Transverse colon (tissue), 4 donors: Measurements from ENCODE around the gene DCAF8. TPM values are rescaled to one million over a fixed set of nuclear protein-coding genes. Genes with fewer than 3 reads are reported as not detected.

Experiments used
- DNase-seq: peaks from one replicate; pipeline ENCODE4 v3.0.0-alpha.2; 2019
- H3K27ac ChIP-seq, 4 donors: fragments of 200-600 bp; sonication (generic); 2 replicates each; pipeline ENCODE4 v1.5.1; 2016 to 2018; ENCODE audit warnings: inconsistent platforms in 4 of 4
- H3K27me3 ChIP-seq: fragments of 200-600 bp; sonication (generic); 2 replicates; pipeline ENCODE4 v1.5.1; 2017; ENCODE audit warnings: inconsistent platforms
- H3K36me3 ChIP-seq, 4 donors: fragments of 200-600 bp; sonication (generic); 2 replicates each; pipeline ENCODE4 v1.5.1; 2017 to 2019; ENCODE audit warnings: inconsistent platforms in 4 of 4
- H3K4me1 ChIP-seq, 4 donors: fragments of 200-600 bp; sonication (generic); 2 replicates each; pipeline ENCODE4 v1.5.1; 2017 to 2020; ENCODE audit warnings: inconsistent platforms in 4 of 4
- H3K4me3 ChIP-seq, 4 donors: fragments of 200-600 bp; sonication (generic); 1 replicate in 1 of 4; 2 replicates in 3 of 4; pipeline versions ENCODE4 v1.5.1 to v1.6.1; 2017 to 2019; ENCODE audit warnings: inconsistent platforms in 4 of 4
- H3K9me3 ChIP-seq, 2 donors: fragments of 200-600 bp; sonication (generic); 2 replicates each; pipeline ENCODE4 v1.5.1; 2017 to 2019; ENCODE audit warnings: inconsistent platforms in 2 of 2
- EP300 ChIP-seq: sonication (generic); formaldehyde crosslinking; IDR thresholded peaks from one replicate; pipeline ENCODE4 v1.6.1; 2017; ENCODE audit warnings: antibody characterized with exemption, low read depth
- POLR2A ChIP-seq: fragments of 450-650 bp; IDR thresholded peaks from one replicate; pipeline ENCODE4 v1.6.1; 2016; ENCODE audit warnings: antibody characterized with exemption, mild to moderate bottlenecking, moderate library complexity
- POLR2AphosphoS5 ChIP-seq, 3 donors: sonication (generic); formaldehyde crosslinking; IDR thresholded peaks; one replicate each; pipeline ENCODE4 v1.6.1; 2016; ENCODE audit warnings: antibody characterized with exemption in 3 of 3
- WGBS, 2 donors: methylation state at CpG; one replicate each; pipeline ENCODE4 v1.1.5; 2018; ENCODE audit warnings: low coverage in 1 of 2; 5-methylcytosine and 5-hydroxymethylcytosine counted together
- in situ Hi-C, 4 donors: fragments of 200-750 bp; cut with MboI; loops; one replicate each; pipeline versions ENCODE4 v1.15.0 to v1.15.1; 2017; ENCODE audit warnings: low sequenced_read_pairs in 3 of 4, low pct_ligation_motif_present in 1 of 4, low pct_unique_long_range_greater_than_20kb in 1 of 4
- intact Hi-C: fragments of 100-400 bp; cut with DNase I; formaldehyde crosslinking; loops from one replicate; pipeline ENCODE4 v1.15.1; 2023; ENCODE audit warnings: low total_unique reads
- total RNA-seq, 4 donors: library from RNA; depleted of rRNA; stranded (reverse); fragments of >200 nt; gene quantifications; one replicate each; pipeline ENCODE4 v1.1.0, GENCODE V29; 2016
- TF ChIP-seq, protein P1 (sequence below), 5 experiments: fragments of 200-600 bp in 3 of 5; fragments of 450-650 bp in 2 of 5; sonication (generic) in 3 of 5; IDR thresholded peaks; 1 replicate in 2 of 5; 2 replicates in 3 of 5; pipeline ENCODE4 v1.5.1; 2016 to 2017; ENCODE audit warnings: antibody characterized with exemption in 5 of 5, inconsistent platforms in 3 of 5, mild to moderate bottlenecking in 2 of 5, moderate library complexity in 1 of 5

The DCAF8 gene
- total RNA-seq, 4 donors from 2014 or later, result 128 to 279 (median 137) TPM

DNA sequence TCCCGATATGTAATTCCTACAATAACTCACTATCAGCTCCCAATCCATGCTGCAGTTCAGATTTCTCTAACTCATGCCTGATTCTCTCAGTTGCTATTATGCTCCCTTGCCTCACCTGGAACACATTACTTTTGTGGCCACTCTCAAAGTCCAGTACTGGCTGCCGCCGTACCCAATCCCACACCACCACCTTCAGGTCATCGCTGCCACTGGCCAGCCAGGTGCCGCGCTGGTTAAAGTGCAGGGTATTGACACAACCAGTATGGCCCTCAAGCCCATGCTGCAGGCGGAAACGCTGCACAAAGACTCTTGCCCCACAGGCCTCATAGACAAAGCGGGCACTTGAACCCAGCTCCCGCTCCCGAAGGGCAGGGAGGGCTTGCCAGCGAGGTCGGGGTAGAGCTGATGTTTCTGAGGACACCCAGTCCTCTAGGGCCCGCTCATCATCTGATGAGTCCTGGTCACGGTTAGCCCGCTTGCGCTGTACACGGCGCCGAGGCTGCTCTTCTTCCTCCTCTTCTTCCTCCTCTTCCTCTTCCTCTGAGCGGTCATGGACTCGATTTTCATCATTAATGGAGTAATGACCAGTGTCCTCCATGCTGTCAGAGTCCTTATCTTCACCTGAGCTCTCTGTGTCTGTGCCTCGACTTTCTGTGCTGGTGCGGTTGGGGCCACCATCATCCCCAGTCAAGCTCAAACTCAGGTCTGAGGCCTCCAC is 22.6 kb downstream of the DCAF8 start:
- no peak for TF ChIP-seq POLR2AphosphoS5 (IDR thresholded peaks at IDR 0.05)
- in situ Hi-C loops (no loop called here), intact Hi-C loops (no loop called here)
- no peaks in the 10 kb centered on the region for H3K27me3 ChIP-seq
- H3K27ac ChIP-seq, result no peak overlapping the region
- no peaks in the 10 kb centered on the region for H3K9me3 ChIP-seq
- 99 to 100% methylated on average over 3 to 24 of the region's 24 CpGs for WGBS, 2 donors
- peaks cover 0 to 64% (median 35%) of the 10 kb centered on the region in 4 donors for H3K36me3 ChIP-seq
- DNase-seq, result no peak
- H3K4me3 ChIP-seq, result no peak overlapping the region
- no peaks in the 10 kb centered on the region for H3K4me1 ChIP-seq

DNA sequence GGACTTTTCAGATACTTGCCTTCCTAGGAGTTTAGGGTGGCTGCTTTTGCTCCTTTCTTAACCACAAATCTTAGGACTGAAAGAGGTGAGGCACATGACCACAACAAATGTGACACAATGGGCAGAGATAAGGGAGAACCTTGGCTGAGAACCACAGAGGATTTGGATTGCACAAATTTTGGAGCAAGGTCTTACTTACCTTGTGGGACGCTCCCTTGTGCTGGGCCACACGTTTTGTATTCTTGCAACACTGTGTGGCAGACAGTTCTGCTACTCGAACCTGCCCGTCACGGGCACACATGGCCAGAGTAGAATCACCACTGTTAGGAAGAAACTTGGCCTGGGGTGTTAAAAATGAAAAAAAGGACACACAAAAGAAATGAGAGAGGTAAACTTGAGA is 23.9 kb downstream of the DCAF8 start:
- Histone ChIP-seq H3K9me3 (no peaks in the 10 kb centered on the region), H3K4me3 (no peak overlapping the region), H3K27ac (no peak overlapping the region), H3K4me1 (no peaks in the 10 kb centered on the region), H3K36me3 (peaks cover 0 to 61% (median 33%) of the 10 kb centered on the region in 4 donors), H3K27me3 (no peaks in the 10 kb centered on the region)
- DNase-seq, result no peak
- in situ Hi-C loops (no loop called here), intact Hi-C loops (no loop called here)
- WGBS, 2 donors, result 93 to 94% methylated on average over 3 to 5 of the region's 5 CpGs
- TF ChIP-seq POLR2AphosphoS5 (IDR thresholded peaks at IDR 0.05) (no peak), EP300 (no peak), POLR2A (no peak)
- TF ChIP-seq, protein P1, sequence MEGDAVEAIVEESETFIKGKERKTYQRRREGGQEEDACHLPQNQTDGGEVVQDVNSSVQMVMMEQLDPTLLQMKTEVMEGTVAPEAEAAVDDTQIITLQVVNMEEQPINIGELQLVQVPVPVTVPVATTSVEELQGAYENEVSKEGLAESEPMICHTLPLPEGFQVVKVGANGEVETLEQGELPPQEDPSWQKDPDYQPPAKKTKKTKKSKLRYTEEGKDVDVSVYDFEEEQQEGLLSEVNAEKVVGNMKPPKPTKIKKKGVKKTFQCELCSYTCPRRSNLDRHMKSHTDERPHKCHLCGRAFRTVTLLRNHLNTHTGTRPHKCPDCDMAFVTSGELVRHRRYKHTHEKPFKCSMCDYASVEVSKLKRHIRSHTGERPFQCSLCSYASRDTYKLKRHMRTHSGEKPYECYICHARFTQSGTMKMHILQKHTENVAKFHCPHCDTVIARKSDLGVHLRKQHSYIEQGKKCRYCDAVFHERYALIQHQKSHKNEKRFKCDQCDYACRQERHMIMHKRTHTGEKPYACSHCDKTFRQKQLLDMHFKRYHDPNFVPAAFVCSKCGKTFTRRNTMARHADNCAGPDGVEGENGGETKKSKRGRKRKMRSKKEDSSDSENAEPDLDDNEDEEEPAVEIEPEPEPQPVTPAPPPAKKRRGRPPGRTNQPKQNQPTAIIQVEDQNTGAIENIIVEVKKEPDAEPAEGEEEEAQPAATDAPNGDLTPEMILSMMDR (IDR thresholded peaks at IDR 0.05), result no peak

DNA sequence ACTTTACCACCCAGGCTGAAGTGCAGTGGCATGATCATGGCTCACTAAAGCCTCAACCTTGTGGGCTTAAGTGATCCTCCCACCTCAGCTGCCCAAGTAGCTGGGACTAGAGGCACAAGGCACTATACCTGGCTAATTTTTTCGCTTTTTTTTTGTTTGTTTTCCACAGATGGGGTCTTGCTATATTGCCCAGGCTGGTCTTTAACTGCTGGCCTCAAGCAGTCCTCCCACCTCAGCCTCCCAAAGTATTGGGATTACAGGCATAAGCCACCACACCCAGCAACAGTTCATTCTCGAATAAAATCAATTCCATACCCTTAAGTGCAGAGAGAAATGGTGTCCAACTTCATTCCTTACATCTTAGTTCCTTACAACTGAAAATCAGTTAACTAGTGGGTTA is 24.8 kb downstream of the DCAF8 start:
- in situ Hi-C loops, result no loop called here

DNA sequence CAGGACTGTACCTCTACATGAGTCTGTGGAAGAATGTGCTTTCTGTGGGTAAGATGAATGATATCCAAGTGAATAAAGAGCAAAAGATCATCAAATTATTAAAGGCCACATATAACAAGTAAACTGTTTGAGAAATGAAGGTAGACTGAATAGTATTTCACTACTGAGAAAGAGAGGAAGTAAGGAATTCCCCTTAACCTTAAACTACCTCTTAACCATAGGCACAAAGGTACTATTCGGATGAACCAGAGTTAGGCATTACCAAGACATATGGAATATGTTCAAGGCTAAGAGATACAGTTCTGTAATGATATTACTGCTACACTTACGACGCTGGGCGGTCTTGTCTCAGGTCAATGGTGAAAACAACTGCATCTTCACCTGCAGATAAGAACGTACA is 25.5 kb downstream of the DCAF8 start:
- no peaks in the 10 kb centered on the region for H3K4me1 ChIP-seq
- H3K27me3 ChIP-seq, result no peaks in the 10 kb centered on the region
- TF ChIP-seq EP300, result no peak
- no peak for TF ChIP-seq POLR2A
- TF ChIP-seq, protein P1 (IDR thresholded peaks at IDR 0.05), result no peak
- no peak for TF ChIP-seq POLR2AphosphoS5 (IDR thresholded peaks at IDR 0.05)
- intact Hi-C loops (no loop called here), in situ Hi-C loops (no loop called here)
- H3K4me3 ChIP-seq, result no peak overlapping the region
- no peak for DNase-seq
- no peaks in the 10 kb centered on the region for H3K9me3 ChIP-seq
- peaks cover 0 to 72% (median 38%) of the 10 kb centered on the region in 4 donors for H3K36me3 ChIP-seq
- 87 to 90% methylated on average over 5 of the region's 5 CpGs for WGBS, 2 donors
- no peak overlapping the region for H3K27ac ChIP-seq

More for the DNA sequence above, 24.8 kb downstream of the DCAF8 start:
- no peak overlapping the region for H3K27ac ChIP-seq
- TF ChIP-seq POLR2A (no peak), POLR2AphosphoS5 (IDR thresholded peaks at IDR 0.05) (no peak), EP300 (no peak)
- TF ChIP-seq, protein P1 (IDR thresholded peaks at IDR 0.05), result no peak
- no peak for DNase-seq
- H3K9me3 ChIP-seq, result no peaks in the 10 kb centered on the region
- intact Hi-C loops, result no loop called here
- H3K4me1 ChIP-seq, result no peaks in the 10 kb centered on the region
- no peak overlapping the region for H3K4me3 ChIP-seq
- H3K36me3 ChIP-seq, result peaks cover 0 to 64% (median 35%) of the 10 kb centered on the region in 4 donors
- H3K27me3 ChIP-seq, result no peaks in the 10 kb centered on the region
- 90 to 100% methylated on average over 2 of the region's 2 CpGs for WGBS, 2 donors

DNA sequence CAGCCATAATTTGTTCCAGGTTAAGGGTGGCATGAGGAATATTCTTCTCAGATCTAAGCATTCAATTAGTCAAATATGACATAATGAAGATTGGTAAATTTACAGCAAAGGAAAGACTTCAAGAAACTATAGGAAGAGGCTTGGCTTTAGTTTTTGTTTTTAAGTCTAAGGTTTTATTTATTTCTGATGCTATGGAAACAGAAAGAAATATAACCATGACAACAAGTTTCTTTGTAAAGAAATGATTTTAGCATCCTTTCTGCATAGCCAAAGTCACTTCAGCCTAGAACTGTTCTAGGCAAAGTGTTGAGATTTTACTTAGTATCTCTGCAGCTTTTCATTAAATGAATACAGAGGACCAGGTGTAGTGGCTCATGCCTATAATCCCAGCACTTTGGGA is 29.4 kb downstream of the DCAF8 start:
- H3K4me1 ChIP-seq, result no peaks in the 10 kb centered on the region
- no peak overlapping the region for H3K4me3 ChIP-seq
- DNase-seq, result no peak
- H3K36me3 ChIP-seq, result peaks cover 0 to 85% (median 42%) of the 10 kb centered on the region in 4 donors
- intact Hi-C loops, result no loop called here
- H3K9me3 ChIP-seq, result no peaks in the 10 kb centered on the region
- H3K27me3 ChIP-seq, result no peaks in the 10 kb centered on the region
- no peak overlapping the region for H3K27ac ChIP-seq
- in situ Hi-C loops, result no loop called here
- TF ChIP-seq POLR2AphosphoS5 (IDR thresholded peaks at IDR 0.05), result no peak
- TF ChIP-seq, protein P1 (IDR thresholded peaks at IDR 0.05), result no peak
- TF ChIP-seq EP300, result no peak
- no peak for TF ChIP-seq POLR2A
